ENCODE measurements around the gene OSBP2. TPM values are rescaled to one million over a fixed set of nuclear protein-coding genes. Genes with fewer than 3 reads are reported as not detected.
A peak's percentile ranks its signal among the peaks of the same experiment; 100 is the strongest.
"Not testable (repeated sequence)": the region's sequence is repeated elsewhere in the genome, so short reads cannot be mapped to it uniquely, and the experiment has no call there.

The OSBP2 gene
- total RNA-seq, 1 experiment from 2014 or later = 8.2 TPM

DNA sequence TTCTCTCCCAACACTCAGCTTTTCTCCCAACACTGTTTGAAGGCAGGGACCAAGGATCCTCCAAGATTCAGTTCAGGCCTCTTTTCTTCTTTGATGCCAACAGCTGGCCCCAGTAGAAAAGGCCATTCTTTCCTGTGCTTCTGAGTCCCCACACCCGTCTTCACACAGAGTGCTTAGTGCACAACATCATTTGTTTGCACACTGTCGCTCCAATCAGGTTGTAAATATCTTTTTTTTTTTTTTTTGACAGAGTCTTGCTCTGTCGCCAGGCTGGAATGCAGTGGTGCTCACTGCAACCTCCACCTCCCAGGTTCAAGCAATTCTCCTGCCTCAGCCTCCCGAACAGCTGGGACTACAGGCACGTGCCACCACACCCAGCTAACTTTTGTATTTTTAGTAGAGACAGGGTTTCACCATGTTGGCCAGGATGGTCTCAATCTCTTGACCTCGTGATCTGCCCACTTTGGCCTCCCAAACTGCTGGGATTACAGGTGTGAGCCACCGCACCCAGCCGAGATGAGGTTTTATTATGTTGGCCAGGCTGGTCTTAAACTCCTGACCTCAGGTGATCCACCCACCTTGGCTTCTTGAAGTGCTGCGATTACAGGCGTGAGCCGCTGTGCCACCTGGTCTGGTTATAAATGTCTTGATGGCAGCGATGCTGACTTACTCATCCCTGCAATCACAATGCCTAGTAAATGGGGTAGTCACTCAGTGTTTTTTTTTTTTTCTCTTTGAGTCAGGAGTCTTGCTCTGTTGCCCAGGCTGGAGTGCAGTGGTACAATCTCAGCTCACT is 14.6 kb upstream of the OSBP2 start:
- not testable (repeated sequence) for DNase-seq (ENCODE audit: low spot score)

GRCh38 chr22:30680991-30681770 is 13.5 kb upstream of the OSBP2 start:
- DNase-seq (ENCODE audit: low spot score) = no peak

DNA sequence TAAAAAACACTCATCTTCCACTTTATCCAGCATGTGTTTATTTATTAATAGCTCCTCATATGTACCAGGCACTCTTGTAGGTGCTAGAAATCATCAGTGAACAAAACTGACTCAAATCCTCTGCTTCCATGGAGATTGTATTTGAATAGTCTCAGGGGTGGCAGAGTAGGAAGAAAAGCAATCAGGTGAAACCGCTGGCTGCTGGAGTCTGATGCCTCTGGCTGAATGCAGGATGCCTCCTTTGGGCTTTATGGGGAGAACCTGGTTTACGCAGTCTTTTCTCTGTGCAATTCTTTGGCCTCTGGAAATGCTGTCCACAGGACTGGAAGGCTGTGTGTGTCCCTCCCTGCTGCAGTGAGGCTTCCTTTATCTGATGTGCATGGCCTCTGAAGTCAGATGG is 12.8 kb upstream of the OSBP2 start:
- DNase-seq (ENCODE audit: low spot score) = no peak

DNA sequence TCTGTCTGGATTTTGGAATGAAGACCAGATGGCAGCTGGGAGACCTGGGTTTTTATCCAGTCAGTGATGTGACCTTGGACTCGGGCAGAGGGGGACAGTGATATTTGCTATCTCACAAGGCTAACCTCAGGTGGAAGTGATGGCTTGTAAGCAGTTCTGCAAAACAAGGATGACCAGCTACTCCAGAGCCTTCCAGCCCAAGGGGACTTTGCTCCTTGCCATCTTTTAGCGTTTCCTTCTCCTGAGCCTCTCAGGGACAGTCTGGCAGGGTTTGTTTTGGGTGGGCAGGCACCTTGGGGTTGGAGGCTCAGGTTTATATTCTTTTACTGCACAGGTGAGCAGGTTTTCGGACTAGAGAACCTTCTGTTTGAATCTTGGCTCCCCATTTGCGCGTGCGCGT is 9.5 kb upstream of the OSBP2 start:
- DNase-seq (ENCODE audit: low spot score) = no peak

DNA sequence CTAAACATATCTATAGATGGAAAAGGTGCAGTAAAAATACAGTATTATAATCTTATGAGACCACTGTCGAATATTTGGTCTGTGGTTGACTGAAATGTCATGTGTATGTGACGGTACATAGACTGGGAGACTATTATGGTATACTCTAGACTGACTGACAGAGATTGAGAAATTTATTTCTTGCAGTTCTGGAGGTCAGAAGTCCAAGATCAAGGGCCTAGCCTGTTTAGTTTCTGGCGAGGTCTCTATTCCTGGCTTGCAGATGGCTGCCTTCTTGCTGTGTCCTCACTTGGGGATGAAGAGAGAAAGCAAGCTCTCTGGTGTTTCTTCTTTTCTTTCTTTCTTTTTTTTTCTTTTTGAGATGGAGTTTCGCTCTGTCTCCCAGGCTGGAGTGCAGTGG is 7.3 kb upstream of the OSBP2 start:
- DNase-seq (ENCODE audit: low spot score) = no peak

- DNase-seq (ENCODE audit: low spot score) = no peak
Observed at GRCh38 chr22:30689622-30690021, 5.1 kb upstream of the OSBP2 start.

GRCh38 chr22:30691204-30691603 is 3.5 kb upstream of the OSBP2 start:
- no peak for DNase-seq (ENCODE audit: low spot score)

- peak; percentile 64 for DNase-seq (ENCODE audit: low spot score)
Observed at GRCh38 chr22:30694171-30694639, 469 bp upstream of the OSBP2 start.

- DNase-seq (ENCODE audit: low spot score) = no peak
Observed at GRCh38 chr22:30695351-30695851, 727 bp downstream of the OSBP2 start.

- no peak for DNase-seq (ENCODE audit: low spot score)
Observed at GRCh38 chr22:30695871-30696655, 1.4 kb downstream of the OSBP2 start.

DNA sequence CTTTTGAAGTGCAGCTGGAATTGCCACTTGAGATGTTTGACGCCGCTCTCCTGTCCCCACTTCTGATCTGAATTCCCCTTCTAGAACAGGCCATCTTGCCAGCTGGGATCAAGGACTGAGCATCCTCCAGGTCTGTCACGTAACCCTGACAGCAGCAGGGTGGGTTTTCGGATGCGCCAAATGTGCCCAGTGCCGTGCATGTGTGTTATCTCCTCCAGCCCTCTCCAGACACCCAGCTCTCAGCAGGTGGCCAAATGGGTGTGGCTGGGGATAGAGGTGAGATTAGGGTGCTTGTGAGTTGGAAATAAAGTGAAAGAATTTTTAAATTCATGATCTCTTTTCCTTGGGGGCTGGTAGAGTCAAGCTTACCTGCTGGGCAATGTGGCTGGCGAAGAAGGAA is 3.3 kb downstream of the OSBP2 start:
- no peak for DNase-seq (ENCODE audit: low spot score)

- no peak for DNase-seq (ENCODE audit: low spot score)
Observed at GRCh38 chr22:30701872-30702271, 7.2 kb downstream of the OSBP2 start.

DNA sequence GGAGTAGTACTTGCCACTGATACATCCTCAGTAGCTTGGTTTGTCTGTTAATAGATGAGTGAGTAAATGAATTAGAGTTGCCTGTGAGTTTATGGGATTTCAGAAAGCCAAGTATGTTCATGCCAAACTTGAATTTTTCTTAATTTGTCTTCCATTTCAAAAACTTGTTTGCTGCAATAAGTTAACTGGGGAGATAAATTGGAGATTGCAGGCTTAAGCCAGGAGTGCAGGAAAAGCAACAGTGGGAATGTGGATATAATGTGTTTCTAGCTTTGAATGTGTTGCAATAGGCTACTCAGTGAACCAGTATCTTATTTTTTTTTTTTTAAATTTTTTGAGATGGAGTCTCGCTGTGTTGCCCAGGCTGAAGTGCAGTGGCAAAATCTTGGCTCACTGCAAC is 8.2 kb downstream of the OSBP2 start:
- DNase-seq (ENCODE audit: low spot score) = no peak

DNA sequence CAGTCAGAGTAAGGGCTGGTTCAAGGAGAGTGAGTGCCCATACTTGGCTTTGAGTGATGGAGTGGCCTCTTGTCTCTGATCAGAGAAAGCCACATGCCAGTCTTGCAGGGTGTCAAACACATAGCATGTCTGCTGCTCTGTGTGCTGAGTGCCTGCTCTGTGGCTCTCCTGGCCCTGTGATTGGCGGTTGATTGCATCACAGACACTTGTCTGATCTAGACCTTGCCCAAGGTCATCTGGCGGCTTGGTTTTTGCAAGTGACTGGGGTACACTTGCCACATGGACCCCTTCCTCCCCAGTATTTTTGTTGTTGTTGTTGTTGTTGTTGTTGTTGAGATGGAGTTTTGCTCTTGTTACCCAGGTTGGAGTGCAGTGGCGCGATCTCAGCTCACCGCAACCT is 10.3 kb downstream of the OSBP2 start:
- no peak for DNase-seq (ENCODE audit: low spot score)

DNA sequence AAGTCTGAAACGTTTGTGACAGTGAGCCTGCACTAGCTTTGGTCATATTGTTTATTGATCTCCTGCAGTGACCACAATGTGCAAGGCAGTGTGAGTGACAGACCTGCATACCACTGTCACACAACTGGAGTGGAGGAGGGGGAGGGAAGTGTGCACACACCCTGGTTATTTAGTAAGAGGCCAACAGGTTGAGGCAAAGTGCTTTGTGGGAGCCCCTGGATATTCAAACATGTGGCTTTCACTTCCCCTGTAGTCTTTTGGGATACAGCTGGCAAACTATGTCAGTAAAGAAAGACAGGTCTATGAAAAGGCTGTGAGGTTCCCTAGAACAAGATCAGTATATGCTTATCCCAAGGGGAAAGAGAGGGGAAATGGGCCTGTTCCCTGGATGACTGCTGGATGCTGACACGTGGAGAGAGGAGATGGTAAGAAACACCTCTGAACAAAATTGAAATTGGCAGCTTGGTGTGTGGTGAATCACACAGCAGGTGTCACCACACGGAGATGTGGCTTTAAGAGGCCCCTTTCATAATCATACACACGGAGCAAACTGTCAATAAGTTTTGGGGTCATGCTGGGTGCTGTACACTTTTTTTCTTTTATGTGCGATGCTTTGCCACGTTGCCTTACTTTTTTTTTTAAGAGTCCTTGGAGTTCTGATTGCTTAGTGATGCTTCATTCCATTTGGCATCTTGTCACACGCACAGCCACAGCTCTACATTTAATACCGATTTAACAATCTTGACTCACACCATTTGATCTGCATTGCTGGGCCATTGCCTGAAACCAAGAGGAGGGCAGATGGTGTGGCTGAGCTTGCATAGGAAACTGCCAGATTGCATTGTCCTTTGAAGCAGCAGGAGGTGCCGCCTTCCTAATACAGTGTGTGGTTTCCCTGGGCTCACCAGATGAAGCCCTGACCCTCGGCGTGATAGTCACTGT is 11.3 kb downstream of the OSBP2 start:
- no peak for DNase-seq (ENCODE audit: low spot score)

- not testable (repeated sequence) for DNase-seq (ENCODE audit: low spot score)
Observed at GRCh38 chr22:30709980-30710379, 15.3 kb downstream of the OSBP2 start.

GRCh38 chr22:30712094-30712493 is 17.4 kb downstream of the OSBP2 start:
- no peak for DNase-seq (ENCODE audit: low spot score)

GRCh38 chr22:30714062-30714461 is 19.4 kb downstream of the OSBP2 start:
- DNase-seq (ENCODE audit: low spot score) = no peak

DNA sequence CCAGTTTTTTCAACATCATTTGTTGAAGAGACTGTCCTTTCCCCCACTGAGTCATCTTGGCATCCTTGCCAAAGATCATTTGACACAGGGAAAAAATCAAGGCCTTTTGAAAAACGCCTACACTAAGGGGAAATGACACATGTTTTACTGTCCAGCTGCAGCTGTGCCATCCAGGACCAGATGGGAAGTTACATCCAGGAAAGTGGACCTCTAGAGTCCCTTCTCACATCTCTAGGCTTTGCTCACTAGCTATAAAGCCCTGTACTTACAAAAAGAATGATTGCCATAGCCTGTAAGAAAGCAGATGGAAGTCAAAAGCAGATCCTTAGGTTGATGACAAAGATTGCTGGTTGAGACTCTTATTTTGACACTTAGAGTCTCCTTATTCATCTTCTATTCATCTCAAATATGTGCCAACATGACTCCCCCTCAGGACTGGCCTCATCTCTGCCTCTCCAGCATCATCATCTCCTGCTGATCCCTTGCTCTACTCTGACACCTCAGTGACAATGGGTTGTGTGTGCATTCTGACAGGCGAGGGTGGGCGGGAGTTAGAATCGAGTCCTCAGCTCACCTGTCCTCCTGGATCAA is 22.8 kb downstream of the OSBP2 start:
- no peak for DNase-seq (ENCODE audit: low spot score)

GRCh38 chr22:30717952-30718351 is 23.3 kb downstream of the OSBP2 start:
- DNase-seq (ENCODE audit: low spot score) = no peak

Data from HT-29 (cell line).